GM18517 (cell line): ENCODE results near the gene COX14.
A peak's percentile ranks its signal among the peaks of the same experiment; 100 is the strongest.
"Not testable (repeated sequence)": the region's sequence is repeated elsewhere in the genome, so short reads cannot be mapped to it uniquely, and the experiment has no call there.

Experiments
- ATAC-seq: cut with Tn5 transposase; IDR thresholded peaks from one replicate; pipeline ENCODE4 v1.9.1; 2021; ENCODE audit warnings: mild to moderate bottlenecking, moderate library complexity; ENCODE audit not compliant: unreplicated experiment

Gene COX14

GRCh38 chr12:50151047-50151687 lies 39.1 kb downstream of the COX14 start:
- no peak for ATAC-seq

- not testable (repeated sequence) for ATAC-seq
These were observed 42.9 kb downstream of the COX14 start for GRCh38 chr12:50154947-50155346.

- no peak for ATAC-seq
These were observed 44.6 kb downstream of the COX14 start for GRCh38 chr12:50156641-50157040.

- ATAC-seq: no peak
These were observed 45.2 kb downstream of the COX14 start for GRCh38 chr12:50157259-50157658.

- ATAC-seq: no peak
These were observed 48.6 kb downstream of the COX14 start for GRCh38 chr12:50160643-50161042.

- no peak for ATAC-seq
These were observed 50.2 kb downstream of the COX14 start for GRCh38 chr12:50162230-50162629.

GRCh38 chr12:50164963-50165362 lies 52.9 kb downstream of the COX14 start:
- ATAC-seq: no peak

GRCh38 chr12:50166799-50167048 lies 54.7 kb downstream of the COX14 start:
- ATAC-seq: no peak

- ATAC-seq: peak; percentile 97
These were observed 55.2 kb downstream of the COX14 start, which contains the start of gene CERS5 for GRCh38 chr12:50167049-50167828. CERS5 (minus strand) TSS chr12:50167369; CDS start chr12:50167297, 72 bp downstream.
